ENCODE results near the gene LEMD1. TPM values are rescaled to one million over a fixed set of nuclear protein-coding genes. Genes with fewer than 3 reads are reported as not detected.

The LEMD1 gene
- total RNA-seq, 1 experiment from 2014 or later, result 26.3 TPM

GRCh38 chr1:205371871-205372660, 49.8 kb downstream of the LEMD1 start:
- H3K9me3 Mint-ChIP-seq, result no peaks in the 10 kb centered on the region
- peaks cover 46% of the 10 kb centered on the region for H3K4me1 Mint-ChIP-seq
- POLR2A ChIA-PET, result interaction anchor here (1.2 kb wide), 1 partner anchor 40 kb away, joined by 3 read pairs; no protein-coding TSS in a partner anchor
- no peaks in the 10 kb centered on the region for H3K36me3 Mint-ChIP-seq
- H3K27me3 Mint-ChIP-seq (ENCODE audit: low read depth), result no peaks in the 10 kb centered on the region; the same call in 1 of the 2 replicates
- peak overlapping the region; percentile 36 for H3K27ac Mint-ChIP-seq
- CTCF ChIA-PET, result interaction anchor here (1.2 to 3.7 kb wide), 6 partner anchors 18 to 113 kb away, joined by 4 to 29 read pairs (median 4); no protein-coding TSS in a partner anchor
- ATAC-seq (no peak), DNase-seq (ENCODE audit: low spot score) (no peak)
- TF ChIP-seq FOXP4 (CRISPR knock-in tag; IDR thresholded peaks at IDR 0.05), result no peak
- H3K4me3 Mint-ChIP-seq, result no peak overlapping the region

GRCh38 chr1:205370780-205371179, 51.1 kb downstream of the LEMD1 start:
- DNase-seq (ENCODE audit: low spot score) (no peak), ATAC-seq (no peak)
- H3K4me3 Mint-ChIP-seq, result no peak overlapping the region
- H3K4me1 Mint-ChIP-seq, result peaks cover 35% of the 10 kb centered on the region
- H3K27ac Mint-ChIP-seq, result no peak overlapping the region
- TF ChIP-seq ZNF396 (CRISPR knock-in tag; IDR thresholded peaks at IDR 0.05; ENCODE audit: borderline replicate concordance) (no peak), NFYB (CRISPR knock-in tag; conservative IDR thresholded peaks at IDR 0.05; ENCODE audit: low read depth) (no peak), ZSCAN18 (CRISPR knock-in tag; IDR thresholded peaks at IDR 0.05) (no peak), ATF6 (CRISPR knock-in tag; IDR thresholded peaks at IDR 0.05) (no peak), HMGXB4 (CRISPR knock-in tag; IDR thresholded peaks at IDR 0.05) (no peak), ZNF317 (CRISPR knock-in tag; IDR thresholded peaks at IDR 0.05; ENCODE audit: borderline replicate concordance, low read depth) (no peak), SOX15 (CRISPR knock-in tag; IDR thresholded peaks at IDR 0.05) (no peak), FOXK1 (CRISPR knock-in tag; IDR thresholded peaks at IDR 0.05) (no peak), STAT6 (CRISPR knock-in tag; conservative IDR thresholded peaks at IDR 0.05; ENCODE audit: low read depth) (no peak), JAZF1 (CRISPR knock-in tag; IDR thresholded peaks at IDR 0.05) (no peak), AFF4 (CRISPR knock-in tag; IDR thresholded peaks at IDR 0.05; ENCODE audit: borderline replicate concordance) (no peak), MAX (CRISPR knock-in tag; IDR thresholded peaks at IDR 0.05) (no peak), TEAD4 (CRISPR knock-in tag; IDR thresholded peaks at IDR 0.05) (no peak), TCF7 (CRISPR knock-in tag; IDR thresholded peaks at IDR 0.05; ENCODE audit: low read depth) (no peak), RORB (CRISPR knock-in tag; IDR thresholded peaks at IDR 0.05) (no peak), PRRX2 (CRISPR knock-in tag; IDR thresholded peaks at IDR 0.05) (no peak), SP1 (CRISPR knock-in tag; conservative IDR thresholded peaks at IDR 0.05) (no peak)
- H3K9me3 Mint-ChIP-seq, result no peaks in the 10 kb centered on the region
- no peaks in the 10 kb centered on the region for H3K36me3 Mint-ChIP-seq
- ChIA-PET CTCF (interaction anchor here (1.3 to 3.7 kb wide), 2 partner anchors 16 to 36 kb away, joined by 3 to 29 read pairs; no protein-coding TSS in a partner anchor), POLR2A (no interaction called here)
- no peaks in the 10 kb centered on the region; the same call in 1 of the 2 replicates for H3K27me3 Mint-ChIP-seq (ENCODE audit: low read depth)
